Frontal cortex (tissue), 4 donors: ENCODE results near the gene LCN12. TPM values are rescaled to one million over a fixed set of nuclear protein-coding genes. Genes with fewer than 3 reads are reported as not detected.

Experiments used
- DNase-seq, 2 donors: peaks; one replicate each; pipeline ENCODE4 v3.0.0; 2012; ENCODE audit warnings: low spot score in 2 of 2
- FAIRE-seq: peaks from 2 replicates; lab custom pipeline; 2012; peaks lifted over from hg19 to GRCh38; lab: Jason Lieb, UNC
- total RNA-seq: library from RNA; depleted of rRNA; stranded (reverse); fragments of >200 nt; gene quantifications from one replicate; pipeline ENCODE4 v1.2.3, GENCODE V29; 2014
- donor health status: control.
- donor health status: control.
- donor health status: control.

Gene LCN12, protein sequence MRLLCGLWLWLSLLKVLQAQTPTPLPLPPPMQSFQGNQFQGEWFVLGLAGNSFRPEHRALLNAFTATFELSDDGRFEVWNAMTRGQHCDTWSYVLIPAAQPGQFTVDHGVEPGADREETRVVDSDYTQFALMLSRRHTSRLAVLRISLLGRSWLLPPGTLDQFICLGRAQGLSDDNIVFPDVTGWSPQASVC
- not detected for total RNA-seq

DNA sequence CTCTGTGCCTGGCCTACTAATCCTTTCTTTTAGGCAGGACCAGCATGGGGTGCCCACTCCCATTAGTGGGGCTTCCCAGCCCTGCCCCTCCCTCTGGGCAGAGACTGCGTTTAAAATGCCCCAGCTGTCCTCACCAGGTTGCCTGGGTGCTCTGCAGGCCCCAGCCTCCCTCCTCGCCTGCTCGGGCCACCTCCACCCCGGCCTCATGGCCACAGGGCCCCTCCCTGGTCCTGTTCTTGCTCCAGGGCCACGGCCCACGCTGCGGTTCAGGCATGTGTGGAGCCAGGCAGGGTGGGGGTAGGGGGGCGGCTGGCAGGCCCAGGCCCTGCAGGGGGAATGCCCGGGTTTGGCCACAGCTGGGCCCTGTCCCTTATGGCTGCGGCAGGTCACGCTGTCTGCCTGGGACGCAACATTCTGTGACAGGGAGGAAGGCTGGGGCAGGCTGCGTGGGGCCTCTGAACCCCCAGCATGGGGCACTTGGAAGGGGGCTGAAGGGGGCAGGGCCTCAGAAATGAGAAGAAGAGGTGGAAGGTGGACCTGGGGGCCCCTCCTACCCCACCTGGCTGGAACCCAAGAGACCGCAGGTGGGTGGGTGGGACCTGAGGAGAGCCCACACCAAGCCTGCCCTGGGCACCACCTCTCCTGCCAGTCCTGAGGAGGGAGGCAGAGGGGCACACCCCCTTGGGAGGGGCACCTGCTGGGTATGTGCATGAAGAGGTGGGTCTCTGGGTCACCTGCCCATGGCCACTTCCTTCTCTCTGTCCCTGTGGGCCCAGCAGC lies at the start of gene LCN12:
Gene LCN12 (plus strand): TSS at position 733 of the 780 bp plus-strand sequence. CDS start 55 bp downstream, outside the sequence.
- DNase-seq (no peak), FAIRE-seq (no peak)

DNA sequence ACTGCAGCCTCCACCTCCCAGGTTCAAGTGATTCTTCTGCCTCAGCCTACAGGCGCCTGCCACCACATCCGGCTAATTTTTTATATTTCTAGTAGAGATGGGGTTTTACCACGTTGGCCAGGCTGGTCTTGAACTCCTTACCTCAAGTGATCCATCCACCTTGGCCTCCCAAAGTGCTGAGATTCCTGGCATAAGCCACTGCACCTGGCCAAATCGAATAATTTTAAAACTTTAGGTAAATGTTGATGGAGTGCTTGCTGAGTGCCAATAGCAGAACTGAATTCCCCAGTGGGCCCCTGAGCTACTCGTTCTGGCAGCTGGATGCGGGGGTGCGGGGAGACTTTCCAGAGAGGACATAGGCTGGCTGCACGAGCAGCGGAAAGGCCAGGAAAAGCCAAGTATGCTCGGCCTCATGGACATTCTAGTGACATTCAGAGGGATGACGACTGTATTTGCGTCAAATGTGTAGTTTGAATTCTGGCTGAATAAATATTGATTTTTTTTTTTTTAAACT lies 49.0 kb upstream of the LCN12 start:
- FAIRE-seq (no peak), DNase-seq (no peak)

DNA sequence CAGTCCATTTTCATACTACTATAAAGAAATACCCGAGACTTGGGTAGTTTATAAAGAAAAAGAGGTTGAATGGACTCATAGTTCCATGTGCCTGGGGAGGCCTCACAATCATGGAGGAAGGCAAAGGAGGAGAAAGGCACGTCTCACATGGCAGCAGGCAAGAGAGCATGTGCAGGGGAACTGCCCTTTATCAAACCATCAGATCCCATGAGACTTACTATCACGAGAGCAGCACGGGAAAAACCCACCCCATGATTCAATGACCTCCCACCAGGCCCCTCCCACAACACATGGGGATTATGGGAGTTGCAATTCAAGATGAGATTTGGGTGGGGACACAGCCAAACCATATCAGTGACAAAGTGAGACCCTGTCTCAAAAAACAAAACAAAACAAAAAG lies 45.8 kb upstream of the LCN12 start:
- no peak for FAIRE-seq
- DNase-seq = no peak

DNA sequence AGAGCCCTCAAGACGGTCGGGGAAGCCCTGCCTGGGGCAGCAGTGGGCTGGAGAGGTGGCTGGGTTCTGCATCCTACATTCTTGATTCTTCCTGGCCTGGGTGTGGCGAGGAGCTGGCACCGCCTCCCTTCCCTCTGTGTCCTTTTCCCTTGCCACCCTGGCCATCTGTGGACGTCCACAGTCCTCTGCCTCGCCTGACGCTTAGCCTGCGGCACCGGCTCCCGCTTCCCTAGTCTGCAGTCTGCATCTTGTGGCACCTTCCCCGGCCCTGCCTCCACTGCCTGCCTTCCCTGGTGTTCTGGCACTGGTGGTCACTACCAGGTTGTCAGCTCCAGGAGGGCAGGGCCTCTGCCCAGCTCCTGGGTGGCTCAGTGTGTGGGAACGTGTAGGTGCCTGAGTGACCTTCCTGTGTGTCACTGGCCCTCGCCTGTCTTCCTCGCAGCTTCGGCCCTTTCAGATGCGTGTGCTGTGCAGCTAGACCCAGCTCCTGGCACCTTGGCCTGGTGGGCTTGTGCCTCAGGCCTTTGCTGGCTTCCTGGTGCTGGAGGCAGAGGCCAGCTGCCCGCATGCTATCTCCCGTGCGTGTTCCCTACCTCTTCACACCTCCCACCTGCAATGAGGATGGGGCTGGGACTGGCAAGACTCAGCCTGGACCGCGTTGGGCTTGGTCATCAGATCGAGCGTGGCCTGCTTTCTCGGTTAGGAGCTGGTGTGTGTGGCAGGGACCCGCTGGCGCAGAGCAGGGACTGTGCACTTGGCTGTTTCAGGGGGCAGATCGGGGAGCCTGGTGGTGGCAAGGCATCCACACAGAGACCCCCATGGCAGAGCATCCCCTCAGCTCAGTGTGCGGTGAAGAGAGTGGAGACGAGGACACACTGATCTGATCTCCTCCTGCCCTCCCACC lies 44.8 kb upstream of the LCN12 start:
- FAIRE-seq (no peak), DNase-seq (no peak)

DNA sequence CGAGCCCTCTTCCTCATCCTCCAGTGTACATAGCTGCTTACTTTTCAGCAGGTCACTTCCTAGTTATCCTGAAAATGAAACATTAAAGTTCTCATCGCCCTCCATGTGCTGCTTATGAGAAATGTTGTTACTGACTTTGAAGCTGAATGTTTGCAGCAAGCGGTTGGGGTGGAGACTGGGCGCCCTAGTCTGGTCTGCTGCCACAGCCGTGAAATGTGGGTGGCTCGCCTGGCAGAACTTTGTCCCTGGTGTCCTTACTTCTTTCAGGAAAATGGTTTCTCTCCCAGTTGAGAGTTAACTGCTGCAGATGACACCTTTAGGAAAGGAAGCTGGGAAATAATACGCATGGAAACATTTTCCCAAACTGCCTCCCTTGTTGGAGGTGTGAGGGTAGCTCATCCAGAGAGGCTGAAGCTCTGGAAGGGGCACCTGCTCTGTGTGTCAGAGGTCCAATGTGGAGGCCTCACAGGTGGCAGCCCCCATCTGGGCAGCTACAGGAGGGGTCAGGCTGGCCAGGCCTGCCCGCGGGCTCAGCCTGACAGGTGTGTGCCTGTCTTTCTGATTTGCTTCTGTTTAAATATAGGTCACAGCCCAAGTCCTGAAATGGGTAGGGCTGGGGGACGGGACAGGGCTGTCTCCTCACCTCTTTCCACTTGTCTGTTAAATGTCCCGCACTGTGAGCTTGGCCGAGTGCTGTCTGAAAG lies 41.7 kb upstream of the LCN12 start:
- FAIRE-seq (no peak), DNase-seq (no peak)

DNA sequence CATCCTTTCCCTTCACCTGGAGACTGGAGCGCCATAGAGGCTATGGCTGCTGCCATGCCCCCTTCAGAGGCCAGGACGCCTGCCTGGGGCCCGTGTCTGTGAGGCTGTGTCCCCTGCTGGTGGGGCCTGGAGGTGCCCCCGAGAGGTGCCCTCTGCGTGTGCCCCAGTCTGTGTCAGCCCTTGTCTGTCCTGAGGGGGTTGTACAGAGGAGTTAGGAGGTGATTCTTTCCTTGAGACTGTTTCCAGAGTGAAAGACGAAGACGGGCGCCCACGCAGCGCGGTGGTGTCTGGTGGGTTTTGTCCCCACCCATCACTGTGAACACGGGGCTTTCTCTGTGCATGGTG lies 41.2 kb upstream of the LCN12 start:
- DNase-seq (no peak), FAIRE-seq (no peak)

DNA sequence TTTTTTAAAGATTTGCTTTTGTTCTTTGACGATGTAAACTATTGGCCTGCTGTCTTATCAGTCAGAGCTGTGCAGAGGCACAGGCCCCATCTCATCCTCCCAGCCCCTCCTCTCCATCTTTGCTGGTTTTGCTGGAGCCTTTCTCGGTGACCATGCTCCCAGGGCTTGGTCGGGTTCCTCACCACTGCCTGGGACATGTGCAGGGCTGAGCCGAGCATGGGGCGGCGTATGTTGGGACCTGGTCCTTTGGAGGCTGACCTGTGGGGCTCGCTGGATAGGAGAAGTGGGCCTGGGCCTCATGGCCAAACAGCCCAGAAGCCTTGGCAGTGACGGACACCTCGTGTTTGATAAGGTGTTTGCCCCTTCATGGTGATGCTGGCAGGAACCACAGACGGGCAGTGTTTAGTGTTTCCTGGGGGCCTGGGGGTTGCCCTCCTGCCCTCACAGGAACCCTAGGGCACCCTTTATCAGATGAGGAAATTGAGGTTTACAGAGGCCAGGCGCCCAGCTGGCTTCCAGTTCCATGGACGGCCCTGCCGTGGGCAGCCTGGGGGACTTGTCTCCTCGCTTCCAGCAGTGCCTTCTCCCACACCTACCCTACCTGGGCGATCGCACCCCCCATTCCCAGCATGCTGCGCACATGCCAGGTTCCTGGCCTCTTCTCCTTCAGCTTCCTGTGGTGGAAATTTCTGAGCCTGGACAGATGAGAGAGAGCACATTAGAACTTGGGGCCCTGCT lies 38.2 kb upstream of the LCN12 start:
- DNase-seq = no peak
- no peak for FAIRE-seq

DNA sequence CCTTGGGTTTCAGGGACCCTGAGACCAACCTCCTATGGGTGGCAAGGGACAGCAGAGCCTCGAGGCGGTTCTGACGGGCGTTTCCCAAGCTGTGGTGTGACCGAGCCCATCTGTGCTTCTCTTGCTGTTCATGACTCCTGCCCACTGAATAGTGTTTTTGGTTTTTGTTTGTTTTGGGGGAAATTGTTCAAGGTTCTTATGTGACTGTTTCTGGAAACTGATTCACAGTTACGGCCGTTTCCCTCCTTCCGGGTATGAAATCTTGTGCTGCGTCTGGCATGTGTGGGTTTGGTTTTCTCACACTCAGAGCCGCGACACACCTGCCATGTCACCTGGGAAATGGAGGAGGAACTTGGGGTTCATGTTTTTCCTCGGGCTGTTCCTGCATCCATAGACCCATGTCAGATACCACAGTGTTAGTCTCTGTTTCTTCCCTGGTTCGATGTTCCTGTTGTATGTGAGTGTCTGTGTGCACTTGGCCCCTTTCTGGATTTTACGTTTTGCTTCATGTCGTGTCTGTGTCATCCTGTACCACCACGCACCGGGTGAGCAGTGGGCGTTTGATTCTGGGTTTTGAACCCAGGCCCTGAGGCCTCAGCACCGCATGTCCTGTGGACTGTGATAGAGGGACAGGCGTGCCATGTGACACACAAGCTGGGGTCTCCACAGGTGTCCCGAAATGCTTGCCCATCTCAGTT lies 36.3 kb upstream of the LCN12 start:
- DNase-seq (no peak), FAIRE-seq (no peak)

DNA sequence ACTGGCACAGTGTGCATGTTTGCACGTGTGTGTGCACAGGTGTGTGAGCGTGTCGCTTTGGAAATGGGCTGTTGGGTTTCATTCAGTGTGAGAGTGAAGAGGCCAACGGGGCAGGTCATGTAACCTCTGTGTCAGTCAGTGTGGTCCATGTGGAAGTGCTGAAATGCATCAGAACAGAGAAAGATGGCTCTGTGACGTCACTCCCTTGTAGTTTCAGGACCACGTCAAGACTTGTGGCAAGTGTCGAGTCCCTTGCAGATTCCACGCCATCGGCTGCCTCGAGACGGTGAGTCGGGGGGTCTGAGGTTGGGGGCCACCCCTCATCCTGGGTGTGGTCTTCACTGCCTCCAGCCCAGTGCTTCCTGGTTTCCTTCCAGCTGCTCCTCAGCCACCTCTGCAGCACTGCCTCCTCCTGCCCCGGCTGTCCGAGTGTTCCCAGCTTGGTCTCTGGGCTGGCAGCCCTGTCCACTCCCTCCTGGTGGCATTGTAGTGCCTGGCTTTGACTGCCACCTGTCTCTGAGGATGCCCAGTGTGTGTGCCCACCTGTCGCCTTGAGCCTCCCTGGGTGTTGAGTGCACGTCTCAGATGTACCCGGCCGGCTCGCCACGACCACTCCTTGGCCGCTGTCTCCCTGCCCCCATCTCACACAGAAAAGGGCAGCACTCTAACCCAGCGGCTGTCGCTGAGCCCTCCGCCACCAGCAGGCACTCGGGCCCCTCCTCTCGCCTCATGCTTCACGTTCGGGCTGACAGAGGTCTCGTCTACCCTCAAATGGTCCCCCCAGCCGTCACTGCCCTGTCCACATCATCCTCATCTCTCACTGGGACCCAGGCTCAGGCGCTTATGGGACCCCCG lies 35.5 kb upstream of the LCN12 start:
- DNase-seq = no peak
- FAIRE-seq = no peak

DNA sequence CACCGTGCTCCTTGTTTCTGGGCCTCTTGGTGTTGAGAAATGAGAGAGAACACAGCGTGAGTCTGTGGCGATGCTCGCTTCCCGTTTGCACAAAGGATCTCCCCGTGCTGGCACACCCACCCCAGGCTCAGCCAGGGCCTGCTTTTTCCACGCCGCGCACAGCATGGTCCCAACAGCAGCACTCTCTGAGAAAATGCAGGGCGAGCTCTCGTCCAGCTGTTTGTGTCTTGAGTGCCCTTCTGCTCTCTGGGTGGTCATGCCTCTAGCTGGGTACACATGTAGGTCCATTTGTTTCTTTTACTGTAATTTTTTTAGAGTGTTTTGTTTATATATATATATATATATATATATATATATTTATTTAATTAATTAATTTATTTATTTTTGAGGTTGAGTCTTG lies 34.2 kb upstream of the LCN12 start:
- no peak for FAIRE-seq
- no peak for DNase-seq

DNA sequence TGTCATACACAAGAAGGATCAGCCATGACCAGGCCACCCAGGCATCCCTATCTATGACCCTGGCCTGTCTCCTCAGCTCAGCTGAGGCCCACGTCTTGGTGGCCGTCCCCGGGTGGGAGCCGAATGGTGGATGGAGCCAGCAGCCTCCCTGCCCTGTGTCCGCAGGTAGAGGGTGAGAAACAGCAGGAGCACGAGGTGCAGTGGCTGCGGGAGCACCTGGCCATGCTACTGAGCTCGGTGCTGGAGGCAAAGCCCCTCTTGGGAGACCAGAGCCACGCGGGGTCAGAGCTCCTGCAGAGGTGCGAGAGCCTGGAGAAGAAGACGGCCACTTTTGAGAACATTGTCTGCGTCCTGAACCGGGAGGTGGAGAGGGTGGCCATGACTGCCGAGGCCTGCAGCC lies 32.0 kb upstream of the LCN12 start:
- FAIRE-seq = no peak
- DNase-seq = no peak

DNA sequence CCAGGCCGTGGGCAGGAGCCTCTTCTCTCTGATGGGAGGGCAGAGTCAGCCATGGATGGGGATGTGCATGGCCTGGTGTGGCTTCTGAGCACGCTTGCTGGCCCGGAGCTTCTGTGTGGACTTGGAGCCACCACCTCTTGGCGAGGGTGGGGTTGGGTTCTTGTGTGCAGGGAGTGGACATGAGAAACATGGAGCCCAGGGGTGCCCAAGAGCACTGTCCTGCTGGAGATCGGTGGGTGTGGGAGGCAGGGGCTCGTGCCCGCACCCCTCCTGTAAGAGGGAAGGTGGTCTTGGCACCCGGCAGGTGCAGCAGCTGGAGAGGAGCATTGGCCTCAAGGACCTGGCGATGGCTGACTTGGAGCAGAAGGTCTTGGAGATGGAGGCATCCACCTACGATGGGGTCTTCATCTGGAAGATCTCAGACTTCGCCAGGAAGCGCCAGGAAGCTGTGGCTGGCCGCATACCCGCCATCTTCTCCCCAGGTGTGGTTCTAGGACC lies 31.3 kb upstream of the LCN12 start:
- FAIRE-seq (no peak), DNase-seq (no peak)

DNA sequence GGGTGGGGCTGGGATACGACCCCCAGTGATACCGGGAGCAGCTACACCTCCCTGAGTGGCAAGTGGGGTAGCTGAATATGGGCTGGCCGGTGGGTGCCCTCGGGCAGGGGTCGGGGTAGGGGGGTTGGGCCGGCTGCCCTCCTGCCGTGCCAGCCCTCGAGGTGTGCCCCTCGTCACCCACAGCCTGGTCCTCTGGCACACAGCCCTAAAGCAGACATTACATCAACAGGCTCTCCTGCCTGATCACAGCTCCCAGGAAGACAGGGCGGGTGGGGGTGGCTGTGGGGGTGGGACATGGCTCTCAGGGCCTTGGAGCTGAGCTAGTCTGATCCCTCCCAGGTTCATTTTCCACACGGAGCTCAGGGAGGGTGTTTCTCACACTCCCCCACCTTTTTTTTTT lies 30.8 kb upstream of the LCN12 start:
- FAIRE-seq (no peak), DNase-seq (no peak)

DNA sequence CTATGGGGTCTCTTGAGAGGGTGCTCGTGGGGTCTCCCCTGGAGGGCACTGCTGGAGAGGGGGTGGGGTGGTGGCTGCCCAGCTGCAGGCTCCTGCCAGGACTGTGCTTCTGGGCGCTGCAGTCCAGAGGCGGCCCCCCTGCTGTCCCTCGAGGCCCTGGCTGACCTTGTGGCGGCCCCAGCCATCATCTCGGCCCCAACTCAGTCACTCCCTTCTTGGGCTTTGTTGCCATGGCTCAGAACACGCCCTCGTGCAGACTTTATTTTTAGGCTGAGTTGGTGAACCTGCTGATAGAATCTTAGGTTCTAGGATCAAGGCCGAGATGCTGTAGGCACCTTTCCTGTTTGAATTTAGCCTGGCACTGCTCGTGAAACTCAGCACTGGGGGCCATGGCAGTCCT lies 30.4 kb upstream of the LCN12 start:
- DNase-seq = no peak
- no peak for FAIRE-seq

DNA sequence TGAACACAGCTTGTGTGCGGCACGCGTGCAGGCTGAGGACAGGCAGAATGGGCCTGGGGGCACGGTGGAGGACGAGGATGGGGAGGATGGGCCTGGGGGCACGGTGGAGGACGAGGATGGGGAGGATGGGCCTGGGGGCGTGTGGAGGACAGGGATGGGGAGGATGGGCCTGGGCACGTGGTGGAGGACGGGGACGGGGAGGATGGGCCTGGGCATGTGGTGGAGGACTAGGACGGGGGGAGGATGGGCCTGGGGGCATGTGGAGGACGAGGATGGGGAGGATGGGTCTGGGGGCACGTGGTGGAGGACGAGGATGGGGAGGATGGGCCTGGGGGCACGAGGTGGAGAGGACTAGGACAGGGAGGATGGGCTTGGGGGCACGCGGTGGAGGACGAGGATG lies 29.5 kb upstream of the LCN12 start:
- no peak for FAIRE-seq
- DNase-seq = no peak

DNA sequence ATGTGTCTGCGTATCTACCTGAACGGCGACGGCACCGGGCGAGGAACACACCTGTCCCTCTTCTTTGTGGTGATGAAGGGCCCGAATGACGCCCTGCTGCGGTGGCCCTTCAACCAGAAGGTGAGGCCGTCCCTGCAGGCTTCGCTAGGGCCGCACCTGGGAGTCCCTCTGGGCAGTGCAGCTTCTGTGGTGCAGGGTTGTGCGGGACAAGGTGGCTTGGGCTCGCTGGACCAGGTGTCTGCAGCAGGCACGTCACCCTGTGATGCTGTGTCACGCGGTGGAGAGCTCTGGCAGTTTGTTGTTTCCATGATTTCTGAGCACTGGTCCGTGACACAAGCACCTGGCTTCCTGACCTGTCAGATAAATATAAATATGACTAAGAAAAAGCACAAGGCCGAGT lies 28.2 kb upstream of the LCN12 start:
- DNase-seq (no peak), FAIRE-seq (no peak)

DNA sequence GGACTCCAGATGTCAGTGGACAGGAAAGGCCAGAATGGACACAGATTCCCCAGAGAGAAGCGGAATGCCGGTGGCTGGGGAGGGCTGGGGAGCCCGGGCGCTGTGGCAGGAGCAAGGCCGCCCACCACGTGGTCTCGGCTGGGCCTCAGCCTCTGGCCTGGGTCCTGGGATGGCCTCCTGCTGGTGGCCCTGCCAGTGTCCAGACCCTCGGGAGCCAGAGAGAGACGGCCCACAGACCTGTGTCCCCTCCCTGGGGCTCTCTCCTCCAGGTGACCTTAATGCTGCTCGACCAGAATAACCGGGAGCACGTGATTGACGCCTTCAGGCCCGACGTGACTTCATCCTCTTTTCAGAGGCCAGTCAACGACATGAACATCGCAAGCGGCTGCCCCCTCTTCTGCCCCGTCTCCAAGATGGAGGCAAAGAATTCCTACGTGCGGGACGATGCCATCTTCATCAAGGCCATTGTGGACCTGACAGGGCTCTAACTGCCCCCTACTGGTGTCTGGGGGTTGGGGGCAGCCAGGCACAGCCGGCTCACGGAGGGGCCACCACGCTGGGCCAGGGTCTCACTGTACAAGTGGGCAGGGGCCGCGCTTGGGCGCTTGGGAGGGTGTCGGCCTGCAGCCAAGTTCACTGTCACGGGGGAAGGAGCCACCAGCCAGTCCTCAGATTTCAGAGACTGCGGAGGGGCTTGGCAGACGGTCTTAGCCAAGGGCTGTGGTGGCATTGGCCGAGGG lies 26.5 kb upstream of the LCN12 start:
- FAIRE-seq = no peak
- no peak for DNase-seq
